Fibroblast of lung (primary cell): ENCODE results near the gene CPSF7.

Source experiments
- CTCF ChIP-seq, 2 donors: IDR thresholded peaks in 1 of 2; conservative IDR thresholded peaks in 1 of 2; 1 replicate in 1 of 2; 2 replicates in 1 of 2; pipeline ENCODE4 v1.5.1; 2011 to 2012; ENCODE audit warnings: low read length in 2 of 2, control low read depth in 1 of 2, inconsistent platforms in 1 of 2, low read depth in 1 of 2, mild to moderate bottlenecking in 1 of 2
- EZH2 ChIP-seq: IDR thresholded peaks from 2 replicates; pipeline ENCODE4 v1.5.1; 2012; ENCODE audit warnings: low read length, control low read depth, mild to moderate bottlenecking; ENCODE audit errors: missing control alignments

GRCh38 chr11:61416941-61417340 is 12.8 kb downstream of the CPSF7 start:
- TF ChIP-seq CTCF (conservative IDR thresholded peaks at IDR 0.05 in 1 of 2, IDR thresholded peaks at IDR 0.05 in 1 of 2; ENCODE audit: low read depth in 1 of 2, low read length in 2 of 2) (no peak), EZH2 (no peak)
